Measurements from ENCODE around the gene ZNF576. TPM values are rescaled to one million over a fixed set of nuclear protein-coding genes. Genes with fewer than 3 reads are reported as not detected.
A peak's percentile ranks its signal among the peaks of the same experiment; 100 is the strongest.
"Not testable (repeated sequence)": the region's sequence is repeated elsewhere in the genome, so short reads cannot be mapped to it uniquely, and the experiment has no call there.

Gene ZNF576
- total and polyA plus RNA-seq, 4 experiments from 2014 or later, result 8.4 to 18.6 (median 15.7) TPM

DNA sequence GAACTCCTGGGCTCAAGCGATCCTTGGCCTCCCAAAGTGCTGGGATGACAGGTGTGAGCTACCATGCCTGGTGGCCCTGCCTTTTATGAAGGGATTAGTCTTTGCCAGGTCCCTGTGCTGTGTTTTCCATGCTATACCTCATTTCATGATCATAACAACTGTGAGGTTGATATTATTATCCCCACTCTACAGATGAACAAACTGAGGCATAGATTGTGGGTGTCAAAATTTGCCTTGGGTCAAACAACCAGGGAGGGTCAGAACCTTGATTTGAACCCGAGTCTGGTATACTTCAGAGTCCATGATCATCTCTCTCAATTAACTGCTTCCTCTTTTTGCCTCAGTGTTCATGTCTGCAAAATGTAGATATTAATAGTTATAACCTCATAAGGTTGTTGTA, 13.9 kb upstream of the ZNF576 start:
- H3K36me3 ChIP-seq (ENCODE audit: insufficient read depth, low read length), result no peaks in the 10 kb centered on the region
- H3K27me3 ChIP-seq (ENCODE audit: insufficient read depth, low read length), result no peaks in the 10 kb centered on the region
- CTCF ChIA-PET (ENCODE audit: partially characterized antibody), result interaction anchor here (0.6 to 2.7 kb wide), 3 partner anchors 12 to 27 kb away, joined by 3 to 8 read pairs (median 6); no protein-coding TSS in a partner anchor
- no peaks in the 10 kb centered on the region for H3K9me3 ChIP-seq (ENCODE audit: control insufficient read depth in 1 of 2, low read length in 2 of 2)
- Mint-ChIP-seq H3K27me3 (peaks cover 0 to 2% of the 10 kb centered on the region in 2 donors), H3K36me3 (peaks cover 0 to 2% of the 10 kb centered on the region in 2 donors), H3K27ac (peak overlapping the region in 1 of 7 donors; percentile 25), H3K4me3 (no peak overlapping the region), H3K9me3 (no peaks in the 10 kb centered on the region), H3K4me1 (peaks cover 3 to 29% (median 14%) of the 10 kb centered on the region in 4 donors)
- no peaks in the 10 kb centered on the region for H3K4me1 ChIP-seq (ENCODE audit: insufficient read depth, low read length)
- no peak overlapping the region for H3K4me3 ChIP-seq (ENCODE audit: low read length in 2 of 2)
- no peak for DNase-seq
- intact Hi-C loops (cut with micrococcal nuclease), result no loop called here
- H3K27ac ChIP-seq (ENCODE audit: low read depth, low read length), result no peak overlapping the region
- POLR2A ChIA-PET (ENCODE audit: partially characterized antibody), result no interaction called here

DNA sequence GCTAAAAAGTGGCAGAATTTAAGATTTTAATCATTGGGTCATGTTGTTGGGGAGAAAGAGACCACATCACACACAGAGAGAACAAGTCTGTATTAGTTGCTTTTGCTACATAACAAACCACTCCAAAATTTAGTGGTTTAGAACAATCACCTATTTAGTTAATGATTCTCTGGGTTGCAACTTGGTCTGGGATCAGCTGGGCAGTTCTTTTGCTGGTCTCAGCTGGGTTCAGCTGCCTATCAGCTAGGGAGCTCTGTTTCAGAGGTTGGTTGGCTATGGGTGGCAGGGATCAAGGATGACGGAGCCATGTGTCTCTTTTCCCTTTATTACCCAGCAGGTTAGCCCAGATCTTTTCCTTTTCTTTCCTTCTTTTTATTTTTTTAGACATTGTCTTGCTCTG, 11.9 kb upstream of the ZNF576 start:
- Histone ChIP-seq H3K9me3 (ENCODE audit: control insufficient read depth in 1 of 2, low read length in 2 of 2) (no peaks in the 10 kb centered on the region), H3K27ac (ENCODE audit: low read depth, low read length) (no peak overlapping the region), H3K36me3 (ENCODE audit: insufficient read depth, low read length) (no peaks in the 10 kb centered on the region), H3K4me1 (ENCODE audit: insufficient read depth, low read length) (no peaks in the 10 kb centered on the region), H3K27me3 (ENCODE audit: insufficient read depth, low read length) (no peaks in the 10 kb centered on the region), H3K4me3 (ENCODE audit: low read length in 2 of 2) (no peak overlapping the region)
- POLR2A ChIA-PET (ENCODE audit: partially characterized antibody), result interaction anchor here (0.8 to 1.4 kb wide), 4 partner anchors 11 to 80 kb away, joined by 3 read pairs; partner anchors contain the start of genes IRGQ, PHLDB3 and ZNF575
- DNase-seq, result no peak
- Mint-ChIP-seq H3K36me3 (peaks cover under 1 to 4% of the 10 kb centered on the region in 2 donors), H3K27ac (peak overlapping the region in 6 of 7 donors; percentile 16 to 87 (median 76)), H3K4me3 (no peak overlapping the region), H3K4me1 (peaks cover 4 to 23% (median 12%) of the 10 kb centered on the region in 4 donors), H3K27me3 (no peaks in the 10 kb centered on the region), H3K9me3 (no peaks in the 10 kb centered on the region)
- CTCF ChIA-PET (ENCODE audit: partially characterized antibody), result interaction anchor here (1.1 to 2.1 kb wide), 3 partner anchors 10 to 31 kb away, joined by 5 to 8 read pairs (median 7); no protein-coding TSS in a partner anchor
- intact Hi-C loops (cut with micrococcal nuclease), result no loop called here

DNA sequence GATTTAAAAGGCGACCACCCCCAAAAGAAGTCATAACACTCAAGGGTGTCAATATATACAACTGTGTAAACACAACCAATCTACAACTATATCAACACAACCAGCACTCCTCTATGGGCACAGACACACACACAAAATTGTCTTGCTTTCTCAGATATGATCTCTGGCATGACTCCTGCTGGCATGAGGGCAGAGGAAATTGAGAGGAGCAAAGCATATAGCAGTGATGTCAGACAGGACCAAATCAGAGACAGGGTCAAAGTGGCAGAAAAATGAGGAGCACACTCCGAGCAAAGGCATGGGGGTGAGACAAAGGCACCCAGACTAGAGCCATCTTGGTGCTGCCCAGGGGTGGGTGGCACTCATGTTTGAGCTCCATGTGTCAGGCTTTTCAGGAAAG, 10.0 kb upstream of the ZNF576 start:
- peaks cover 3 to 24% (median 12%) of the 10 kb centered on the region in 4 donors for H3K4me1 Mint-ChIP-seq
- CTCF ChIA-PET (ENCODE audit: partially characterized antibody), result interaction anchor here (1.2 kb wide), 1 partner anchor 11 kb away, joined by 5 read pairs; the partner anchor contains the start of genes PINLYP and XRCC1
- H3K9me3 Mint-ChIP-seq, result no peaks in the 10 kb centered on the region
- POLR2A ChIA-PET (ENCODE audit: partially characterized antibody), result no interaction called here
- Histone ChIP-seq H3K36me3 (ENCODE audit: insufficient read depth, low read length) (no peaks in the 10 kb centered on the region), H3K4me1 (ENCODE audit: insufficient read depth, low read length) (no peaks in the 10 kb centered on the region), H3K9me3 (ENCODE audit: control insufficient read depth in 1 of 2, low read length in 2 of 2) (no peaks in the 10 kb centered on the region), H3K27ac (ENCODE audit: low read depth, low read length) (no peak overlapping the region), H3K27me3 (ENCODE audit: insufficient read depth, low read length) (no peaks in the 10 kb centered on the region), H3K4me3 (ENCODE audit: low read length in 2 of 2) (no peak overlapping the region)
- intact Hi-C loops (cut with micrococcal nuclease), result no loop called here
- DNase-seq, result no peak
- no peaks in the 10 kb centered on the region for H3K27me3 Mint-ChIP-seq
- peak overlapping the region in 2 of 7 donors; percentile 18 to 32 for H3K27ac Mint-ChIP-seq
- peaks cover 3 to 10% of the 10 kb centered on the region in 2 donors for H3K36me3 Mint-ChIP-seq
- no peak overlapping the region for H3K4me3 Mint-ChIP-seq

DNA sequence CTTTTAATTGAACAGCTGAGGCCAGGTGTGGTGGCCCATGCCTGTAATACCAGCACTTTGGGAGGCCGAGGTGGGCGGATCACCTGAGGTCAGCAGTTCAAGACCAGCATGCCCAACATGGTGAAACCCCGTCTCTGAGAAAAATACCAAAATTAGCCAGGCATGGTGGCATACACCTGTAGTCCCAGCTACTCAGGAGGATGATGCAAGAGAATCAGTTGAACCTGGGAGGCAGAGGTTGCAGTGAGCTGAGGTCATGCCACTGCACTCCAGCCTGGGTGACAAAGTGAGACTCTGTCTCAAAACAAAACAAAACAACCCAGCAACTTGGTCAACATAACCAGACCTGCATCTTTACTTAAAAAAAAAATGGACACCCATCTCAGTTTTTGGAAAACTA, 9.4 kb upstream of the ZNF576 start:
- H3K27me3 ChIP-seq (ENCODE audit: insufficient read depth, low read length); H3K4me1 ChIP-seq (ENCODE audit: insufficient read depth, low read length); H3K36me3 ChIP-seq (ENCODE audit: insufficient read depth, low read length); H3K27ac Mint-ChIP-seq; H3K9me3 ChIP-seq (ENCODE audit: control insufficient read depth in 1 of 2, low read length in 2 of 2); H3K9me3 Mint-ChIP-seq; POLR2A ChIA-PET (ENCODE audit: partially characterized antibody); H3K36me3 Mint-ChIP-seq; H3K4me3 ChIP-seq (ENCODE audit: low read length in 2 of 2); H3K27me3 Mint-ChIP-seq; intact Hi-C loops (cut with micrococcal nuclease); H3K4me3 Mint-ChIP-seq; DNase-seq; H3K27ac ChIP-seq (ENCODE audit: low read depth, low read length): not testable (repeated sequence)
- CTCF ChIA-PET (ENCODE audit: partially characterized antibody), result interaction anchor here (1.2 kb wide), 1 partner anchor 12 kb away, joined by 5 read pairs; the partner anchor contains the start of genes PINLYP and XRCC1
- peaks cover 3 to 24% (median 12%) of the 10 kb centered on the region in 4 donors for H3K4me1 Mint-ChIP-seq

DNA sequence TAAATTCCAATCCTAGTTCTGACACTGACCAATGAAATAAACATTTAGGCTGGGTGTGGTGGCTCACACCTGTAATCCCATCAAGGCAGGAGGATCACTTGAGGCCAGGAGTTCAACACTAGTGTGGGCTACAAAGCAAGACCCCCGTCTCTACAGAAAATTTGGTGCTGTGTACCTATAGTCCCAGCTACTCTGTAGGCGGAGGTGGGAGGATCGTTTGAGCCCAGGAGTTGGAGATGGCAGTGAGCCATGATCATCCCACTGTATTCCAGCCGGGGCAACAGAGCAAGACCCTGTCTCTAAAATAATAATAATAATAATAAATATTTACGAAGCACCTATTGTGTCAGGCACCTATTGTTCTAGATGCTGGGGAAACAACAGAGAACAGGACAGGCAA, 7.1 kb upstream of the ZNF576 start:
- H3K27me3 Mint-ChIP-seq, result no peaks in the 10 kb centered on the region

DNA sequence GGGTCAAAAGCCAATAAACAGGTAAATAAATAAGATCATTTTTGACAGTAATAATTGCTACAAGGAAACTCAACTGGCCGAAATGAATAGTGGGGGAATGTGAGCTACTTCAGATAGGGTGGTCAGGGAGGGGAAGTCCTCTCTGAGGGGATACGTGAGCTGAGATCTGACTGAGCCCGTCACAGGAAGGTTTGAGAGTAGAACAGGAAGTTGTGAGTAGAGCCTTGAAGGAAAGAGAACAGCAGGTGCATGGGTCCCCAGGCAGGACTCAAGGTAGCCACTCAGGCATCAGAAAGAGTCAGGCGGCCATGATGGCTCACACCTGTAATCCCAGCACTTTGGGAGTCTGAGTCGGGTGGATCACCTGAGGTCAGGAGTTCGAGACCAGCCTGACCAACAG, 6.7 kb upstream of the ZNF576 start:
- Mint-ChIP-seq H3K27ac (peak overlapping the region in 6 of 7 donors; percentile 11 to 75 (median 58)), H3K9me3 (no peaks in the 10 kb centered on the region), H3K4me3 (no peak overlapping the region), H3K4me1 (peaks cover 9 to 28% (median 16%) of the 10 kb centered on the region in 4 donors), H3K27me3 (no peaks in the 10 kb centered on the region), H3K36me3 (peaks cover 7 to 18% of the 10 kb centered on the region in 2 donors)
- Histone ChIP-seq H3K4me1 (ENCODE audit: insufficient read depth, low read length) (peaks cover 8% of the 10 kb centered on the region), H3K36me3 (ENCODE audit: insufficient read depth, low read length) (peaks cover 7% of the 10 kb centered on the region), H3K9me3 (ENCODE audit: control insufficient read depth in 1 of 2, low read length in 2 of 2) (no peaks in the 10 kb centered on the region), H3K27ac (ENCODE audit: low read depth, low read length) (no peak overlapping the region), H3K27me3 (ENCODE audit: insufficient read depth, low read length) (no peaks in the 10 kb centered on the region), H3K4me3 (ENCODE audit: low read length in 2 of 2) (no peak overlapping the region)
- CTCF ChIA-PET (ENCODE audit: partially characterized antibody), result interaction anchor here (3.2 kb wide), 1 partner anchor 35 kb away, joined by 19 read pairs; no protein-coding TSS in a partner anchor
- POLR2A ChIA-PET (ENCODE audit: partially characterized antibody), result no interaction called here
- no peak for DNase-seq
- intact Hi-C loops (cut with micrococcal nuclease), result no loop called here

More for the DNA sequence above, 7.1 kb upstream of the ZNF576 start:
- ChIA-PET POLR2A (ENCODE audit: partially characterized antibody) (no interaction called here), CTCF (ENCODE audit: partially characterized antibody) (interaction anchor here (1.0 to 3.2 kb wide), 2 partner anchors 35 to 53 kb away, joined by 3 to 19 read pairs; no protein-coding TSS in a partner anchor)
- H3K9me3 ChIP-seq (ENCODE audit: control insufficient read depth in 1 of 2, low read length in 2 of 2), result no peaks in the 10 kb centered on the region
- H3K36me3 ChIP-seq (ENCODE audit: insufficient read depth, low read length), result peaks cover 7% of the 10 kb centered on the region
- no peak overlapping the region for H3K4me3 ChIP-seq (ENCODE audit: low read length in 2 of 2)
- no peak for DNase-seq
- intact Hi-C loops (cut with micrococcal nuclease), result no loop called here
- H3K27ac ChIP-seq (ENCODE audit: low read depth, low read length), result no peak overlapping the region
- H3K27me3 ChIP-seq (ENCODE audit: insufficient read depth, low read length), result no peaks in the 10 kb centered on the region
- peaks cover 4% of the 10 kb centered on the region for H3K4me1 ChIP-seq (ENCODE audit: insufficient read depth, low read length)
- H3K36me3 Mint-ChIP-seq, result peaks cover 7 to 18% of the 10 kb centered on the region in 2 donors
- peaks cover 9 to 30% (median 19%) of the 10 kb centered on the region in 4 donors for H3K4me1 Mint-ChIP-seq
- H3K9me3 Mint-ChIP-seq, result no peaks in the 10 kb centered on the region
- H3K27ac Mint-ChIP-seq, result peak overlapping the region in 6 of 7 donors; percentile 11 to 75 (median 58)
- H3K4me3 Mint-ChIP-seq, result no peak overlapping the region

DNA sequence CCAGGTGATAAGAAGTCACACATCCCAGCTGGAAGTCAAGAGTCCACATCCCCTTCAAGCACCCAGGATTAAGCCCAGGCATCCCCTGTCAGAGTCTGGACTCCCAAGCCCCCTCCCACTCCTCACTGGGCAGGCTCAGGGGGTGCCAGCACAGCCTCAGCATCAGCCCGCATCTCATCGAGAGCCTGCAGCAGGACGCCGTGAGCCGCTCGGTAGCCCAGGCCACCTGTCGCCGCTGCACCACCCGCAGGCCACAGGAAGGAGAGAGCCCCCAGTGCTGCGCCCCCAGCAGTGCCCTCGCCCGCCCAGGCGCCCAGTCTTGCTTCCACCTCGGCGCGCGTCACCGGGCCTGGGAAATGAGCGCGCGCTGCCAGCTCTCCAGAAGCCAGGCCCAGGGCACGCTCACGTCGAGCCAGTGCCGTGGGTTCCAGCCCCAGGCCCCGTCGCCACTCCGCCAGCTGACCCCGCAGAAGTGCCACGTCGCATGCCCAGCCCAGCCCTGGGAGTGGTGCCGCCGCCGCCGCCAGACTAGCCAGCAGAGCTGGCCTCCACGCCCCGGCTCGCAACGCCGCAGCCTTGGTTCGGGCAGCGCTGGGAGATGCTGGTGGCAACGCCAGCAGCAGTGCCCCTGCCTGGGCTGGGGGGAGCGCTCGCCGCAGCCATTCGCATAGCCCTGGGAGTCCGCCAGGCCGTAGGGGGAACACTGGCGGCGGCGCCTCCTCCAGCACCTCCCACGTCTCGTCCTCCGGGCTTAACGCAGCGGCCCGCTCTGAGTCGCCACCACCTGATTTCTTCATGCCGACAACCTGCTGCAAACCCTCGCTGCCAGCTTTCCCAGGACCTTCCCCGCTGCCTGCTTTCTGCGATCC, 4.3 kb upstream of the ZNF576 start:
- no peak overlapping the region for H3K4me3 Mint-ChIP-seq
- no peak overlapping the region for H3K27ac Mint-ChIP-seq
- no peaks in the 10 kb centered on the region for H3K9me3 Mint-ChIP-seq
- H3K4me1 Mint-ChIP-seq, result peaks cover 16 to 43% (median 28%) of the 10 kb centered on the region in 4 donors
- peaks cover 7 to 29% of the 10 kb centered on the region in 2 donors for H3K36me3 Mint-ChIP-seq
- intact Hi-C loops (cut with micrococcal nuclease), result no loop called here
- Histone ChIP-seq H3K4me3 (ENCODE audit: low read length in 2 of 2) (no peak overlapping the region), H3K27me3 (ENCODE audit: insufficient read depth, low read length) (no peaks in the 10 kb centered on the region), H3K36me3 (ENCODE audit: insufficient read depth, low read length) (peaks cover 7% of the 10 kb centered on the region), H3K9me3 (ENCODE audit: control insufficient read depth in 1 of 2, low read length in 2 of 2) (no peaks in the 10 kb centered on the region), H3K4me1 (ENCODE audit: insufficient read depth, low read length) (peaks cover 14% of the 10 kb centered on the region), H3K27ac (ENCODE audit: low read depth, low read length) (no peak overlapping the region)
- POLR2A ChIA-PET (ENCODE audit: partially characterized antibody), result interaction anchor here (0.6 kb wide), 1 partner anchor 30 kb away, joined by 3 read pairs; no protein-coding TSS in a partner anchor
- no peak for DNase-seq
- H3K27me3 Mint-ChIP-seq, result no peaks in the 10 kb centered on the region
- CTCF ChIA-PET (ENCODE audit: partially characterized antibody), result interaction anchor here (4.2 to 7.2 kb wide), 2 partner anchors 30 to 39 kb away, joined by 59 to 245 read pairs; no protein-coding TSS in a partner anchor

Data from CD4-positive, alpha-beta memory T cell (primary cell).